Fibroblast of pulmonary artery (primary cell): ENCODE data around the gene FGD5.

Experiments used
- DNase-seq: peaks from one replicate; pipeline ENCODE4 v3.0.0-alpha.2; 2010; ENCODE audit warnings: low read depth
- H3K4me3 ChIP-seq: replicated peaks from 2 replicates; pipeline ENCODE4 v1.5.1; 2011; ENCODE audit warnings: low read depth, mild to moderate bottlenecking, control low read depth, low read length, moderate library complexity
- CTCF ChIP-seq: IDR thresholded peaks from 2 replicates; pipeline ENCODE4 v1.5.1; 2011; ENCODE audit warnings: mild to moderate bottlenecking, control low read depth, low read length, inconsistent platforms; ENCODE audit errors: missing control alignments

The FGD5 gene

GRCh38 chr3:14829811-14830210 lies 11.0 kb downstream of the FGD5 start:
- H3K4me3 ChIP-seq = no peak overlapping the region
- no peak for DNase-seq
- TF ChIP-seq CTCF = no peak

- no peak for DNase-seq
- TF ChIP-seq CTCF = no peak
- no peak overlapping the region for H3K4me3 ChIP-seq
Measured at GRCh38 chr3:14831916-14832450, 13.2 kb downstream of the FGD5 start.

GRCh38 chr3:14832975-14833722 lies 14.4 kb downstream of the FGD5 start:
- no peak for TF ChIP-seq CTCF
- H3K4me3 ChIP-seq = no peak overlapping the region
- no peak for DNase-seq

GRCh38 chr3:14834121-14834520 lies 15.4 kb downstream of the FGD5 start:
- no peak overlapping the region for H3K4me3 ChIP-seq
- DNase-seq = no peak
- no peak for TF ChIP-seq CTCF

GRCh38 chr3:14834807-14835466 lies 16.2 kb downstream of the FGD5 start:
- no peak for TF ChIP-seq CTCF
- H3K4me3 ChIP-seq = no peak overlapping the region
- DNase-seq = no peak

- TF ChIP-seq CTCF = no peak
- no peak overlapping the region for H3K4me3 ChIP-seq
- no peak for DNase-seq
Measured at GRCh38 chr3:14836049-14836468, 17.3 kb downstream of the FGD5 start.
